Esophagus muscularis mucosa (tissue), 4 donors: ENCODE data around the gene NRXN3. TPM values are rescaled to one million over a fixed set of nuclear protein-coding genes. Genes with fewer than 3 reads are reported as not detected.

ENCODE experiments used
- DNase-seq: peaks from one replicate; pipeline ENCODE4 v3.0.0-alpha.2; 2017; ENCODE audit errors: extremely low spot score
- H3K27ac ChIP-seq, 4 donors: fragments of 200-600 bp; sonication (generic); replicated peaks in 1 of 4; 1 replicate in 3 of 4; 2 replicates in 1 of 4; pipeline ENCODE4 v1.5.1; 2016 to 2019; ENCODE audit warnings: mild to moderate bottlenecking in 1 of 4
- H3K27me3 ChIP-seq, 4 donors: fragments of 200-600 bp; sonication (generic); one replicate each; pipeline versions ENCODE4 v1.5.1 to v1.6.0; 2016 to 2019
- H3K36me3 ChIP-seq, 4 donors: fragments of 200-600 bp; sonication (generic); one replicate each; pipeline ENCODE4 v1.5.1; 2016 to 2019
- H3K4me1 ChIP-seq, 4 donors: fragments of 200-600 bp; sonication (generic); one replicate each; pipeline ENCODE4 v1.5.1; 2016 to 2019
- H3K4me3 ChIP-seq, 4 donors: fragments of 200-600 bp; sonication (generic); 1 replicate in 2 of 4; 2 replicates in 2 of 4; pipeline ENCODE4 v1.5.1; 2016 to 2019; ENCODE audit warnings: mild to moderate bottlenecking in 4 of 4, moderate library complexity in 1 of 4
- H3K9me3 ChIP-seq, 4 donors: fragments of 200-600 bp; sonication (generic); 1 replicate in 3 of 4; 2 replicates in 1 of 4; pipeline ENCODE4 v1.5.1; 2016 to 2019
- EP300 ChIP-seq: sonication (generic); formaldehyde crosslinking; IDR thresholded peaks from one replicate; pipeline ENCODE4 v1.6.1; 2017; ENCODE audit warnings: antibody characterized with exemption
- POLR2A ChIP-seq: fragments of 450-650 bp; IDR thresholded peaks from one replicate; pipeline ENCODE4 v1.6.1; 2017; ENCODE audit warnings: antibody characterized with exemption, moderate library complexity, mild to moderate bottlenecking, low read depth
- POLR2AphosphoS5 ChIP-seq, 2 donors: sonication (generic); formaldehyde crosslinking; IDR thresholded peaks; one replicate each; pipeline ENCODE4 v1.6.1; 2017; ENCODE audit warnings: antibody characterized with exemption in 2 of 2
- WGBS: methylation state at CpG from one replicate; pipeline ENCODE4 v1.1.5; 2018; 5-methylcytosine and 5-hydroxymethylcytosine counted together
- intact Hi-C: fragments of 100-400 bp; cut with DNase I; formaldehyde crosslinking; loops from one replicate; pipeline ENCODE4 v1.15.1; 2023
- total RNA-seq, 4 donors: library from RNA; depleted of rRNA; stranded (reverse); fragments of >200 nt; gene quantifications; one replicate each; pipeline versions ENCODE4 v1.1.0 to v1.2.1, GENCODE V29; 2016
- TF ChIP-seq, protein P1 (sequence below), 3 experiments: fragments of 200-600 bp in 2 of 3; fragments of 450-650 bp in 1 of 3; sonication (generic) in 2 of 3; IDR thresholded peaks; one replicate each; pipeline ENCODE4 v1.5.1; 2017 to 2019; ENCODE audit warnings: antibody characterized with exemption in 3 of 3, mild to moderate bottlenecking in 2 of 3, moderate library complexity in 1 of 3

The NRXN3 gene
- total RNA-seq, 4 donors from 2014 or later, result 71.1 to 159 (median 122) TPM

DNA sequence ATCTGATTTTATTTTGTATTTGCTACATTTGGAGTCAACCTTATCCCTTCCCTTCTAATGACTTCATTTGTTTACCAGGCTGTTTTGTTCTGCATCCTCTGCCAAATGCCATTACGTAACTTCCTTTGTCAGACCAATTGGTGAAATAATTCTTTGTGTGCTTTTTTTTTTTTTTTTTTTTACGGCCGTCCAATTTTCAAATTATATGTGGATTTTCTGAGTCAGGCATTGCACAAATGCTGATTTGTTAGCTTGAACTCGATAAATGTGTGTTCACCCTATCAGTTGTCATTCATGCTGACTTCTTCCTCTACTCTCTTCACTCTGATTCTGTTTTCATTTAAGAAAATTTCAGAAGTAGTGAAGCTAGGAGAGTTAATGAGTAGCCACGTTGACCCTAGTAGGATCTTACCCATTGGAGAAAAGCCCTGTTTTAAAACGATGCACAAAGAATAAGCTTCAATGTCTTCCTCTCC, 1654.9 kb downstream of the NRXN3 start:
- Histone ChIP-seq H3K36me3 (no peaks in the 10 kb centered on the region), H3K4me3 (no peak overlapping the region), H3K27ac (peak overlapping the region in 2 of 4 donors; percentile 48 to 50), H3K4me1 (peaks cover 0 to 9% (median 0%) of the 10 kb centered on the region in 4 donors), H3K9me3 (no peaks in the 10 kb centered on the region), H3K27me3 (no peaks in the 10 kb centered on the region)
- TF ChIP-seq POLR2AphosphoS5 (IDR thresholded peaks at IDR 0.05) (peak in 1 of 2 donors; percentile 10), EP300 (no peak)
- intact Hi-C loops, result no loop called here
- 61% methylated on average over 6 of the region's 6 CpGs for WGBS
- DNase-seq, result no peak

DNA sequence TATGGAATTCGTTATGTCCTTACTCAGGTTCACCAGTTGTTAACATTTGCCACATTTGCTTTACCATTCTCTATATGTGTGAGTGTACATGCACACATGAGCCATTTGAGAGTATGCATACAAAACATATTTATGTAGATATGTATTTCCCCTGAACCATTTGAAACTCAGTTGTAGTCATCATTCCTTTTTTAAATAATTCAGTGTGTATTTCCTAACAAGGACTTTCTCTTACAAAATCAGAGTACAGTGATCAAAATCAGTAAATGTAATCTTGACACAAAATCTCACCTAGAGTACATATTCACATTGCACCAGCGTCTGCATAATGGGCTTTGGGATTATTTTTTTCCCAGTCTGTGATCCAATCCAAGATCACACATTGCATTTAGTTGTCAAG, 1656.2 kb downstream of the NRXN3 start:
- no peak overlapping the region for H3K4me3 ChIP-seq
- peaks cover 0 to 2% (median 0%) of the 10 kb centered on the region in 4 donors for H3K4me1 ChIP-seq
- no peak for DNase-seq
- H3K27ac ChIP-seq, result no peak overlapping the region
- no peaks in the 10 kb centered on the region for H3K9me3 ChIP-seq
- intact Hi-C loops, result no loop called here
- TF ChIP-seq, protein P1, sequence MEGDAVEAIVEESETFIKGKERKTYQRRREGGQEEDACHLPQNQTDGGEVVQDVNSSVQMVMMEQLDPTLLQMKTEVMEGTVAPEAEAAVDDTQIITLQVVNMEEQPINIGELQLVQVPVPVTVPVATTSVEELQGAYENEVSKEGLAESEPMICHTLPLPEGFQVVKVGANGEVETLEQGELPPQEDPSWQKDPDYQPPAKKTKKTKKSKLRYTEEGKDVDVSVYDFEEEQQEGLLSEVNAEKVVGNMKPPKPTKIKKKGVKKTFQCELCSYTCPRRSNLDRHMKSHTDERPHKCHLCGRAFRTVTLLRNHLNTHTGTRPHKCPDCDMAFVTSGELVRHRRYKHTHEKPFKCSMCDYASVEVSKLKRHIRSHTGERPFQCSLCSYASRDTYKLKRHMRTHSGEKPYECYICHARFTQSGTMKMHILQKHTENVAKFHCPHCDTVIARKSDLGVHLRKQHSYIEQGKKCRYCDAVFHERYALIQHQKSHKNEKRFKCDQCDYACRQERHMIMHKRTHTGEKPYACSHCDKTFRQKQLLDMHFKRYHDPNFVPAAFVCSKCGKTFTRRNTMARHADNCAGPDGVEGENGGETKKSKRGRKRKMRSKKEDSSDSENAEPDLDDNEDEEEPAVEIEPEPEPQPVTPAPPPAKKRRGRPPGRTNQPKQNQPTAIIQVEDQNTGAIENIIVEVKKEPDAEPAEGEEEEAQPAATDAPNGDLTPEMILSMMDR (IDR thresholded peaks at IDR 0.05), result no peak
- TF ChIP-seq POLR2A (no peak), POLR2AphosphoS5 (IDR thresholded peaks at IDR 0.05) (no peak), EP300 (no peak)
- H3K36me3 ChIP-seq, result no peaks in the 10 kb centered on the region
- 84% methylated on average over 2 of the region's 2 CpGs for WGBS
- H3K27me3 ChIP-seq, result no peaks in the 10 kb centered on the region

DNA sequence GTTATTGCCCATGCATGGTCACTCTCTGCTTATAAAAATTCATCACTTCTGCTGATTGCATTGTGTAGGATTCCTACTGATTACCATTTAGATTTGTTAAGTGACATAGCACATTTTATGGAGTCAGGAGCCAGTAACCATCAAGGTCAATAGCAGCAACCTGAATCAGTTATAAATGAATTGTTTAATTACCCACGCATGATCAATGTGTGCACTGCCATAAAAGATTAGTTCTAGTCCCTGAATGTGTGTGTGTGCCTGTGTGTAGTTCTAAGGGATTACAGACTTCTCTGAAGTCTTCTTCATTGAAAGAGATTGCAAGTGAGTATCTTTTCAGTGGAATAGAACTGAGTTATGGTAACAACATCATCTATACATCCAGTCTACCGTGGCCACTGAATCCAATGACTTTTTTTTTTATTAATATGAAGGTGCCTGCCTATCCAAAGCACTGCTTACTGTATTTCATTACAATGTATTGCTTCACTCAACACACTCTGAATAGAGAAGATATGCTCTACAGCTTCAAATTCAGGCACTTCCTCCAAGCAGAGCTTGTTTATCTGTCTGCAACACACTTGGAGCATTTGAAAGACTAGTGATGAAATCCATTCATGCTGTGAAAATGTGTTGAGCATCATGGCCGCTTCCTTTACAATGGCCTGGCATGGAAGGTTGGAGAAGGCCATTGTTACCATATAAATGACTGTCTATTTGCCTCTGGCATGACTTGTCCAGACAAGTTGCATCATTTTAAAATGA, 1659.4 kb downstream of the NRXN3 start:
- WGBS, result 93% methylated on average over 3 of the region's 3 CpGs
- Histone ChIP-seq H3K27ac (no peak overlapping the region), H3K9me3 (no peaks in the 10 kb centered on the region), H3K4me1 (no peaks in the 10 kb centered on the region), H3K27me3 (no peaks in the 10 kb centered on the region), H3K4me3 (no peak overlapping the region), H3K36me3 (no peaks in the 10 kb centered on the region)
- intact Hi-C loops, result no loop called here
- DNase-seq, result no peak
- TF ChIP-seq POLR2AphosphoS5 (IDR thresholded peaks at IDR 0.05), result no peak
- TF ChIP-seq EP300, result no peak
- TF ChIP-seq, protein P1 (IDR thresholded peaks at IDR 0.05), result no peak
- TF ChIP-seq POLR2A, result no peak

DNA sequence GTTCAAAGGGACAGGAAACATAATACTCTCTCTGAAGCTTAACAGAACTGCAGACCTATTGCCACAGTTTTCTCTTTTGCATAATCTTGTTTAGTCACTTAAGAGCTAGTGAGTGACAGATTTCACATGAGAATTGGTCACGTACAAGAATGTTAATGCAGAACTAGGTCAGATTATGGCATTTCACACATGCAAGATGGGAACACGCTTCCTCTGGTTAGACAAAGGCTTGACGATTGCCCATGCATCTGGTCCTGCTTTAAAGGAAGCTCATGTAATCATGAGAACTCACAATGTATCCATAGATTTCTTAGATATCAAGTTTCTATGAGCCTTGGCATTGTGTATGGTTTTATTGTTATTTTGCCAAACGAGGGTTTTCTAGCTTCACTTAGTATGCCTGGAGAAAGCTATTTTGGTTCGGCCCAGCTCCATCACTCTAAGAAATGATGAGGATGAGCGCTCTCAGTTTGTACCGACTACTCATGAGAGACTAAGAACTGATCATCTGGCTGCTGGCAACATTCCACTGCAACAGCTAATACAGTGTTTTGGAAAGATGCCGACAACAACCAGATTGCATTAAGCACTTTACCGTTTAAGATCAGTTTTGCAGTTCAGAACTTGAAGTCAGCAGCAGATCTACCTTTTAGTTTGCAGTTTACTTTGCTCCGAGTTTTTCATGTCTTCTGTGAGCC, 1661.2 kb downstream of the NRXN3 start:
- H3K27me3 ChIP-seq, result no peaks in the 10 kb centered on the region
- WGBS, result 70% methylated on average over 10 of the region's 10 CpGs
- no peak overlapping the region for H3K27ac ChIP-seq
- intact Hi-C loops, result no loop called here
- peaks cover 0 to 10% (median 3%) of the 10 kb centered on the region in 4 donors for H3K4me1 ChIP-seq
- no peak overlapping the region for H3K4me3 ChIP-seq
- TF ChIP-seq, protein P1 (IDR thresholded peaks at IDR 0.05), result no peak
- no peak for TF ChIP-seq EP300
- TF ChIP-seq POLR2AphosphoS5 (IDR thresholded peaks at IDR 0.05), result no peak
- no peak for TF ChIP-seq POLR2A
- no peak for DNase-seq
- H3K36me3 ChIP-seq, result no peaks in the 10 kb centered on the region
- no peaks in the 10 kb centered on the region for H3K9me3 ChIP-seq

DNA sequence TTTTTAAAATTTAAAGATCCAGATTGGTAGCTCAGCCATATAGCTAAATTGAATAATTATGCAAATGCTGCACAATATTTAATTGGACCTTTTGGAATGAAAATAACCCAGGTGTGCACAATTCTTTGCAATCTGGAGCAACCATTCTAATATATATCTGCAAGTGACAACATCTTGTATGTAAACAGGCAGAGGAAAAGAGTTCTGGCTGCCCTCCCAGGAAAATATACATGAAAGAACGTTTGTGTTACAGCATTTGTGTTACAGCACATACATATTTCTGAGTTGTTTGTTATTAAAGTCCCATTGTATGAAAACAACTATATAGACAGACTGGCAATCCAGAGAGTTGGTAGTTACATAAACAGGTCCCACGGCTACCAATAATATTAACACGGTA, 1663.6 kb downstream of the NRXN3 start:
- Histone ChIP-seq H3K27me3 (no peaks in the 10 kb centered on the region), H3K36me3 (no peaks in the 10 kb centered on the region), H3K4me3 (no peak overlapping the region), H3K27ac (no peak overlapping the region), H3K9me3 (no peaks in the 10 kb centered on the region), H3K4me1 (peaks cover 0 to 12% (median 3%) of the 10 kb centered on the region in 4 donors)
- 58% methylated on average over 3 of the region's 3 CpGs for WGBS
- intact Hi-C loops, result no loop called here
- no peak for DNase-seq
- no peak for TF ChIP-seq EP300
- no peak for TF ChIP-seq POLR2AphosphoS5 (IDR thresholded peaks at IDR 0.05)
- TF ChIP-seq POLR2A, result no peak
- TF ChIP-seq, protein P1 (IDR thresholded peaks at IDR 0.05), result no peak
